HG02763 (cell line): ENCODE measurements around the gene KPTN.

Experiments
- ATAC-seq: cut with Tn5 transposase; IDR thresholded peaks from one replicate; pipeline ENCODE4 v1.9.1; 2021; ENCODE audit warnings: mild to moderate bottlenecking, moderate library complexity; ENCODE audit not compliant: unreplicated experiment

The KPTN gene

DNA sequence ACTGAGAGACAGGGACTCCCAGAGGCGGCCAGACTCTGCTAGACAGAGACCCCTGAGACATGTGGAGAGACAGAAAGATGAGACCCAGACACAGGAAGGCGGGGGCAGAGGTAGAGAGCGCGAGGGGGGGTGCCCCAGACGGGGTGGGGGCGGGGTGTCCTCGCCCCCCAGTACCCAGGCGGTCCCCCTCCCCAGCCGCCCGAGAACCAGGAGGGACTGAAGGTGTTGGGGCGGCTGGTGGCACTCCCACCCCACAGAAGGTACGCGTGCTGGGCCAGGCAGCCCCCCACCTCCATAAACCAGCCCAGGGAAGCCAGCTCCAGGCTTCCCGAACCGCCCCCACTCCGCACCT, 12.7 kb downstream of the KPTN start:
- no peak for ATAC-seq

DNA sequence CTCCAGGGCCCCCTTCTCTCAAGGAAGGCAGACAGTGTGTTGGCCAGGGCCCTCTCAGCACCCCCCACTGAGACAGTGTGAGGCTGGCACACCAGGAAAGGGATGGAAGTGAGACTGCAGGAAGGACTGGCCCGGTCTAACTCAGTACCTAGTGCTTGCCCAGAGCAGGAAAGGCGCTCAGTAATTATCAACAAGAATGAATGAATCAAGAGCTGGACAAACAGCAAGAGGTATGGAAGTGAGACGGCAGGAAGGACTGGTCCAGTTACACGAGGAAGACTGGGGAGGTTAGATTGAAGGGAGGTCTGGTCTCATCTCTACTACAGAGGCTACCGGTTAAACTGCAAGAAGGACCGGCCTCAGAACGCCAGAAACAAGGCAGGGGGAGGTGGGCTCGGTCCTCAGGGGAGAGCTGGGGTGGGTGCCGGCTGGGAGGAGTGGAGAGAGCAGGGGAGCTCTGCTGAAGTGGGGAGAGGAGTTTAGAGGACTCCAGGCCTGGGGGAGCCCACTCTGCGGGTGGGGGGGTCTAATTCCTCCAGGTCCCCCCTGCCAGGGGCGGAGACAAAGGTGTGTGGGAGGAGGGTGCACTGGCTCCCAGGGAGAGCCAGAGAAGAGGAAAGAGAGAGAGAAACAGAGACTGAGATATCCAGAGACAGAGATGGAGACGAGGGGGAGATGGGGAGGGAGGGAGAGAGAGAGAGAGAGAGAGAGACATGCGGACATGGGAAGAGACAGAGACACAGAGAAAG, 13.4 kb downstream of the KPTN start:
- no peak for ATAC-seq

DNA sequence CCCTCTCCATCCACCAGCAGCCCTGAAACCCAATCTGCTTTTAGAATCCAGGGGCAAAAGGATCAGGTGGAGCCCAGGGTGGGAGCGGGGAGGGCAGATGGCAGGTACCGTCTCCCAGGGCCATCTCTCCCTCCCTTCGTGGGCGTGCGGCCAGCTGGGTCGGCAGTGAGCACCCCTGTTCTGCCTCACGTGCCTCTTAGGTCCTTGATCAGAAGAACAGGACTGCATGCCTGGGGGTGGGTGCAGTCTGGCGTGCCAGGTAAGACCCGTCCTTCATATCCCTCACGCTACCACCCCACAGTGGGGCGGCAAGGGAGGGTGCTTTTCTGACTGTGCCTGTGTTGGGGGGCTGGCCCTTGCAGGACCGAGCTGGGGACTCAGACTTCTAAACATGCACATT, 14.3 kb downstream of the KPTN start:
- ATAC-seq: no peak

DNA sequence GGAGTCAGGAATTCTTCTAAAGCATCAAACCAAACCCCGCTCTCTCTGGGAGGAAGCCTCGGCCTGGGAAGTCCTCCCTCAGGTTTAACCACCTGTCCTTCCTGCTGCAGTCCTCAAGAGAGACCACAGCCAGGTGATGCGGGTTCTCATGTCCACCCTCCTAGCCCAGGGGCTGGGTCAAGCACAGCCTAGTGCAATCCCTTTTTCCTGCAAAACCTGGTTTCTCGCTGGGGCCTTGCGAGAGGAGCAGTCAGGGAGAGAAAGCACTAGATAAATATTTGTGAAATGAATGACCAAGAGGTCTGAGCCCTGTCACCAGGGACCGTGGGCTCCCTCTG, 14.7 kb downstream of the KPTN start:
- no peak for ATAC-seq

DNA sequence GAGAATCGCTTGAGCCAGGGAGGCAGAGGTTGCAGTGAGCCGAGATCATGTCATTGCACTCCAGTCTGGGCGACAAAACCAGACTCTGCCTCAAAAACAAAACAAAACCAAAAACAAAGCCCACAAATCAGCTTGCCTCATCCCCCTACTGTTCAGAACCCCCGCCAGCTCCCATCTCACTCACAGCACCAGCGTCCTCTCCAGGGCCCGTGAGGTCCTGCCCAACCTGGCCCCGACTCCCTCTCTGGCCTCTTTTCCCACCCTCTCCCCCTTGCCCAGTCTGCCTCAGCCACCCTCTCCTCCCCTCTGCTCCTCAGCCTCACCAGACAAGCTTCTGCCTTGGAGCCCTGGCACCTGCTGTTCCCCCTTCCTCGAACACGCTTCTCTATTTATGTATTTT, 16.1 kb downstream of the KPTN start:
- no peak for ATAC-seq

DNA sequence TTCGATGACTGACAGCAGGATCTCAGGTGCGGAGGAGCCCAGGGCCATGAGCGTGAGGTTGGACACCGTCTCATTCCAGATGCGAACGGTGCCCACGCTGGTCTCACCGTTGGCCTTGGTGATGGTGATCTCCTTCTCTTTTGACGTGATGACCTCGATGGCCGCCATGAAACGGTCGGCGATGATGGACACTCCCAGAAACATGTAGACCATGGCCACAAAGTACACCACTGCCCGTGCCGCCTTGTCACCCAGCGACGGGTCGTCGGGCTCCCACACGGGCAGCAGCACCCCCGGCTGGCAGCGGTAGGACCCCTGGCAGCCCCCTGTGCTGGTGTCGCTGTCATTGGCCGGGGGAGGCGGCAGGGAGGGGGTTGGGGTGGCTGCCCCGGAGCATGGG, 18.1 kb downstream of the KPTN start:
- ATAC-seq: no peak

DNA sequence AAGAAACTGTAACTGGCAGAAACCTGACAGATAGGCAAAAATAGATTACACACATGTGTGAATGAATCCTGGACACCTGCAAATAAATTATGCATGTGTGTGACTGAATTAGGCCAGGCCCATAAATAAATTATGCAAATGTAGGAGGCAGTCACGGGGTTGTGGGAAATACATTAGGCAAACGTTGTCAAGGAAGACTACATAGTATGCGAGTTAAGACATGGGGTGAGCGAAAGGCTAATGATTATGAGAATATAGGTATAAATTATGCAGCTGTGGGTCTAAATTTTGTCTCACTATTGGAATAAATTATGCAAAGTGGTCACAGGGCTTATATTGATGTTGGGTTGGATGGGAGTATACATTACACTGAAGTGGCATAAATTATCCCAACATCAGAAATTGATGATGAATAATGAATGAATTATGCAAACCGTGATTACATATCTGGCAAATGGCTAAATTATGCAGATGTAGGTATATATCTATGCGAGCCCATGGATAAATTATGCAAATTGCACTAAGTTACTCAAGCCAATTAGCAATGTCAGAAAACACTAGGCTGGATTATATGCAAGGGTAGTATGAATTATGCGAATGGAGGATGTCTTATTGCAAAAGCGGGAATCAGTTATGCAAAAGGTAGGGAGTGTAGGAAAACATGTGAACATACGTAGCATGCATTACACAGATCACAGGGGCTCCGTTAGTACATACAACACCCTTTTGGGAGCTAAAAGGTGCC, 19.2 kb downstream of the KPTN start:
- ATAC-seq: no peak

DNA sequence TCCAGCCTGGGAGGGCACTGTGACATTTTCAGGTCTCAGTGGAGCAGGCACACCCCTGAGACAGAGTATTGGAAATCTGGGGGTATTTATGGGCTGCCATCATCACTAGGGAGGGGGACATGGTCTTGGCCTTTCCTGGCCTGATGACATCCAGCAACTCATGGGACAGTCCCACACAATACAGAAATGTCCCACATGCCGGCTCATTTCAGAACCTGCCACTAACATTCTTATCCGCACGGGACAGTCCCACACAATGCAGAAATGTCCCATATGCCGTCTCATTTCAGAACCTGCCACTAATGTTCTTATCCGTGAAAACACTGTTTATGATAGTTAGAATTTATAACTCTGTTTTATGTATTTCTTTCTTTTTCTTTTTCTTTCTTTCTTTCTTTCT, 22.1 kb downstream of the KPTN start:
- ATAC-seq: no peak

DNA sequence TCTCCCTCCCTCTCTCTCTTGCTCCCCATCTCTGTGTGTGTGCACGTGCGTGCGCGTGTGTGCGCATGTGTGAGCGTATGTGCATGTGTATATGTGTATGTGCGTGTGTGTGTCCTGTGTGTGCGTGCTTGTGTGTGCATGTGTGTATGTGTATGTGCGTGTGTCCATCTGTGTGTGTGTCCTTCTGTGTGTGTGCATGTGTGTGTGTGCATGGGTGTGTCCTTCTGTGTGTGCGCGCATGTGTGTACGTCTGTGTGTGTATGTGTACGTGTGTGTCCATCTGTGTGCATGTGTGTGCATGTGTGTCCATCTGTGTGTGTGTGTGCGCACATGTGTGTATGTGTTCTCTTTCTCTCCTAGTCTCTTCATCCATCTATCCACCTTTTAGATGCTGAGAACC, 24.5 kb downstream of the KPTN start:
- ATAC-seq: no peak

DNA sequence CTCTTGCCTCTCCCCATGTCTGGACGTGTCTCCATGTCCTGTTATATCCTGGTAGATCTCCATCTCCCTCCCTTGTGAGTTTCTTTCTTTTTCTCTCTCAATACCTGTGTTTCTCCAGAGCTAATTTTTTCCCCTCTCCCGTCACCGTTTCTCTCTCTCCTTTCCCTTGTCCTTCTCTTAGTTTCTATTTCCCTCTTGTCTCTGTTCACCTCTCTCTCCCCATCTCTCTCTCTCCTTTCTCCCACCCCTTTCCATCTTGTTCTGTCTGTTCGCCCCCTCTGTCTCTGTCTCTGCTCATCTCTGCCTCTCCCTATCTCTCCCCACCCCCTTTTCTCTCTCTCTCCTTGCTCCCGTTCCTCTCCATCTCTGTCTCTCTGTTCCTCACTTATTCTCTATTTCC, 25.3 kb downstream of the KPTN start:
- ATAC-seq: no peak

DNA sequence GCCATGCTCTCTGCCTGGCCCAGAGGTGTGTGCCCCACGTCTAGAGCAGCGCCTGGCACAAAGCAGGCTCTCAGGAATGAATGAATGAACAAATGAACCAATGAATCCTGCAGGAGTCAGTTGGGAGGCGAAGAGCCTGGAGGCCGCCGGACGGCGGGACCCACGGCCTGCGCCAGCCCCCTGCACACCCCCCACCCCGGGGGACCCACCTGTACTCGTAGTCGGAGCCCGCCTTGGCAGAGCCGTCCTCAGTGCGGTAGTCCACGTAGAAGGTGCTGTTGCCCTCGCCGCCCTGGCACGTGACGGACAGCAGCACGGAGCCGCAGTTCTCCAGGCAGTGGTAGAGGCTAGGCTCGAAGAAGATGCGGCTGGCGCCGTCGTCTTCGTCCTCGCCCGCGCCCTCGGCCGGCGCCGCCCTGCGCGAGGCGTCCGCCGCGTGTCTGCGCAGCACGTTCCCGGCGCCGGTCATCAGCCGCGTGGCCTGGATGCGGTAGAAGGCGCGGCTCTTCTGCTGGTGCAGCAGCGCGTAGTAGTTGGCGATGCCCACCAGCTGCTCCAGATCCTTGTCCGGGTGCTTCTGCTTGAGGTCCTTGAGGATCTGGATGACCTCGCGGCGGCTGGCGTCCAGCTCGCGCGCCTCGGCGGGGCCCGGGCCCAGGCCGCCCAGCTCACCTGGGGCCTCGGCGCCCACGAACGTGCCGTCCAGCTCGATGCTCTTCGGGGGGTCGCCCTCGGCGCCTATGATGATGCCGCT, 27.1 kb downstream of the KPTN start:
- ATAC-seq: no peak

DNA sequence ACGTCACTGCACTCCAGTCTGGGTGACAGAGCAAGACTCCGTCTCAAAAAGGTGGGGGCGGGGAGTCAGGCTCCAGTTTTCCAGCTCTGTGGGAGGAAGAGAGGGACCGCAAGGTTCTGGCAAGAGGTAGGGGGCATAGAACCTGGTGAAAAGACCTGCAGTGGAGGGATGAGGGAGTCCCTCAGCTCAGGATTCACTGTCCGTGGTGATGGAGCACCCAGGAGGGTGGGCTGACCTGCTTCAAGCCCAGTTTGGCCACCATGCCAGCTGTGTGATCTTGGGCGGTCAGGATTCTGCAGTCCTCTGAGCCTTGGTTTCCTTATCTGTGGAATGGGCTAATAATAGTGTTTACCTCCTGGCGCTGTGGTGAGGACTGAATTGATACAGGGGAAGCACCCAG, 33.5 kb downstream of the KPTN start:
- ATAC-seq: no peak

DNA sequence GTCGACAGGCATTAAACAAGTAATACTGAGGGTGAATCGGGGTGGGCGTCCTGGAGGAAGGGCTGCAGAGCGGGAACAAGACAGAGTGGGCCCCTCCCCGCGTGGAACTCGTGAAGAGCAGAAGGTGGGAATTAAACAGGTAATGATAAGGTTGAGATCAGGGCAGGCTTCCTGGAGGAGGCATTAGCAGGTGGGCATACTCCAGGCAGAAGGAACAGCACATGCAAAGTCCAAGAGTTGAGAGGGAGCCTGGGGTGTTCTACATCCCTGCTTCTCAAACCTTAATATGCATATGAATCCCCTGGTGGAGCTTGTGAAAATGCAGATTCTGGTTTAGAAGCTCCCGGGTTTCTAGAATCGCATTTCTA, 35.7 kb downstream of the KPTN start:
- ATAC-seq: no peak

DNA sequence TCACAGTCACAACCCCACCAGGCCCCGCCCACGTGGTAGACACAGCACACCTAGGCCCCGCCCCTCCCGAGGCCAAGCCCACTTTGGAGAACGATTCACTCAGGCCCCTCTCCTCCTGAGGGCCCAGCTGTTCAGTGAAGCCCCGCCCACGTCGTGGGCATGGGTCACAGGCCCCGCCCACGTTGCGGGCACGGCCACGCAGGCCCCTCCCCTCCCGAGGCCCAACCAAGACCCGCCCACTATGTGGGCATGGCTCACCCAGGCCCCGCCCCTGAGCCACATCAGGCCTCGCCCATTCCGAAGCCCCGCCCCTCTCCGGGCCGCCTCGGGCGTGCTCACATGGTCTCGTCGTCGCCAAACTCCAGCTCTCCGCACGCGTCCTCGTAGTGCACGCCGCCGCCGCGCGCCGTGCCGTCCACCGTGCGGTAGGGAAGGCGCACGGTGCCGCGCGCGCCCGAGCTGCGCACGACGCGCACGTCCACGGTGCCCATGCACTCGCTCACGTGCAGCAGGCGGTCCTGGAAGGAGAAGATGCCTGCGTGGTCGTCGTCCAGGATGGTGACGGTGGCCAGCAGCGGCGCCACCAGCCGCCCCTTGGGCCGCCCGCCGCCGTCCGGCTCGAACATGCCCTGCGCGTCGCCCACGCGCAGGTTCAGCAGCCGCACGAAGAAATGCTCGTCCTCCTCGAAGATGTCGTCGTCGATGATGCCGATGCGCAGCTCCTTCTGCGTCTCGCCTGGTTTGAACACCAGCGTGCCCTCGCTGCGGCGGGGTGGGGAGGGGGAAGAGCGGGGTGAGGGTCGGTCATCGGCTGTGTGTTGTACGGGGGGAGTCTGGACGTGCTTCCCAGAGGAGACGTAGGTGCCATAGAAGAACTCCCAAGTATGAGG, 36.3 kb downstream of the KPTN start:
- no peak for ATAC-seq

DNA sequence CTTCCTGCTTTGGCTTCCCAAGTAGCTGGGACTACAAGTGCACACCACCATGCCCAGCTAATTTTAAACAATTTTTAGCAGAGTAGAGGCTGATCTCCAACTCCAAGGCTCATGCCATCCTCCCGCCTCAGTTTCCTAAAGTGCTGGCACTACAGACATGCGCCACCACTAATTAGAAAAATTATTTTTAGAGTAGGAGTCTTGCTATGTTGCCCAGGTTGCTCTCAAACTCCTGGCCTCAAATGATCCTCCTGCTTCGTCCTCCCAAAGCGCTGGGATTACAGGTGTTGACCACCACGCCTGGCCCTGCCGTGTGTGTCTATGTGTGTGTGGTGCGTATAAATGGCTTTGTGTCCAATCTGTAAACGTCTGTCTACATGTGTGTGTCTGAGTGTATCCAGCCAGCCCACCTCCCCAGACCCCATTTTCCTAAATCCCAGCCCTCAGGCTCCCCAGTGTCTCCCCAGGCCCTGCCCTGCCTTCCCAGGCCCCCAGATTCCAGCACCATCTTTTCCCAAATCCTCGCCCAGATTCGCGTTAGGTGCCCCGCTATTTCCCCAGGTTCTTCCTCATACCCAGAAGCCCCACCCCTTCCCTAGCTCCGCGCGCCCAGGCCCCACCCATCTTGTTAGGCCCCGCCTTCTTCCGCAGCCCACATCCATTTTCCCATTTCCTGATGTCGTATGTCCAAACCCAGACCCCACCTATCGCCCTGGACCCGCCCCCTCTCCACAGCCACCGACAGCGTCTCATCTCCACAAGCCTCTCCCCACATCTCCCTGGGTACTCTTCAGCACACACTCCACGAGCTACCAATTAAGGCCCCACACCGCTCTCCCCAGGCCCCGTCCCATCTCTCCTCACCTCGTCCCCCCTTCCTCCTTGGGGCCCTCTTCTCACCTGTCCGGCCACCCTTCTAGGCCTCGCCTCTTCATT, 37.2 kb downstream of the KPTN start:
- no peak for ATAC-seq

DNA sequence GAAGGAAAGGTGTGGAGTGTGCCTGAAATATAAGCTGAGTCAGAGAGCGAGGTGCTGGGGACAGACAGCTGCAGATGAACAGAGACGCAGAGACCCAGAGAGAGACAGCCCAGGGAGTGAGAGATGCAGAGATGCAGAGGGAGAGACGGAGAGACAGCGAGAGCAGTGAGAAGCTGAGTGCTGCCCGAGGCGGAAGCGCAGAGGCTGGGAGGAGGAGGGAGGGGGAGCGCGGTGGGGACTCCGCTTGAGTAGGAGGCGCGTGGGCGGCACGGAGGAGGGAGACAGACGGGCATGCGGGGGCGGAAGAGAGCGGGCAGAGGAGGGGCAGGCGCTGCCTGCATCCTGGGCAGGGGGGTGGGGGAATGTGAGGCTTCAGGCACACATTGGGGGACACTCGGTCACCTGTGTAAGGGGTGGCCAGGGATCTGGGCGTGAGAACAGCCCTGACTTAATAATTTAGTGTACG, 38.0 kb downstream of the KPTN start:
- no peak for ATAC-seq

DNA sequence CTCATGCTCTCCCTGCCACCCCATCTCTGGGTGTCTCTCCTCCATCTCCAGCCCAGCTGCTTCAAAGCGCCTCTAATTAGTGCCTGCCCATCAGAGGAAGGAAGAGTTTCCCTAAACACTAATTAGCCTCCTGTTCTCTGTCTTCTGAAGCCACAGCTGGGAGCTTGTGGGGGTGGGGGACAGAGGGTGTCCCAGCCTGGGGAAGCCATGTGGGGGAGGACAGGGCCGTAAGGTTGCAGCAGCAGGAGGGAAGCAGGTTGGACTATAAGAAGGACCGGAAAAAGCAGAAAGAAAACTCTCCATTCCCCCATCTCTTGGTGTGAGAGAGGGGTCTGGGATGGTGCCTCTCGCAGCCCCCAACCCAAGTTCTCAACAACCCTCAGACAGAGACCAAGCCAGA, 38.5 kb downstream of the KPTN start:
- ATAC-seq: no peak

DNA sequence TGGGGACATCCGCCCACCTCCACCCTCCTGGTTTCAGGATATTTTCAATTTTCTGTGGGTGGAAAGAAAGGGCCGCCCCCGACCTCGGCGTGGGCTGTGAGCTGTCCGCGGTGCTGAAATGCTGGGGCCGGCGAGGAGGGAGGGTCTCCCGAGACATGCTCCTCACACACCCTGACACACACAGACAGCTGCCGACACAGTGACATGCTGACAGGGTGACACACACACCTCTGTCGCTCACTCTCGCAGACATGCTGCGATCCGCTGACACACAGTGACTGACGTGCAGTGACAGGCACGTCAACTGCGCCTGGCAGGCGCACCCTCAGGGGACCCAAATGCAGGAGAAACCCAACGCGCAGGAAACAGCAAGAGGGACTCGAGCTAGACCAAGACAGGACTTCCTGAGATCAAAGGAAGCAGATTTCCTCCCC, 39.6 kb downstream of the KPTN start:
- no peak for ATAC-seq

DNA sequence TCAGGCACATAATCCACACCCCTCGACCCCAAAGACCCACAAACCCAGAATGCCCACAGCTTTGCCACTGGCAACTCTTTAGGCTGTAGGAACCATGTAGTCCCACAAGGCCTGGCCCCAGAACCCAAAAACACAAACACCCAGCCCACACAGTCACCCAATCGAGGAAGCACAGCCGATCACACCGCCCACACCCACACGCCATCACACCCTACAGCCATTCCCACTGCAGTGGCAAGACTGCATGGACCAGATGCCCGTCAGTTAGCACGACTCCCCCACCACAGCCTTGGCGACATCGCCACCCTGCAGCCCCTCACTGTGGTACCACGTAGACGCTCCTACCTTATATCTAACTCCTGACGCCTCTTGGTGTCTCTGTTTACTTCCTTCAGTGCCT, 40.7 kb downstream of the KPTN start:
- no peak for ATAC-seq

DNA sequence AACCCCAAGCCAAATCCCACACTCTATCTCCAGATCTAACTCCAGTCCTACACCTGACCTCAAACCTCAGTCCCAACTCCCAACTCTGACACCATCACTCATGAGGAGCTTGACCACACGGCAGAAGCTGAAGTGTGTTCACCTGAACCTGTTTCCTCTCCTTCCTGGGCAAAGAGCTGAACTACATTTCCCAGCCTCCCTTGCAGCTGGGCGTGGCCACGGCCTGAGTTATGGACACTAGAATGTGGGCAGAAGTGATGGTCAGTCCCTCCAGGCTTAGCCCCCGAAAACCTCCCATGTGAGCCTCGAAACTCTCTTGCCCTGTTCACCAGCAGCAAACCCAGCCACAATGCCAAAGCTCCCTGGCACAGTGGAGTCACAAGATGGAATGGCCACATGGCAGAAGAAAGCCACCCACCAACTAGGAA, 45.2 kb downstream of the KPTN start:
- ATAC-seq: no peak
